Epithelial cell of proximal tubule (primary cell): Measurements from ENCODE around the gene PRKCH. TPM values are rescaled to one million over a fixed set of nuclear protein-coding genes. Genes with fewer than 3 reads are reported as not detected.

Experiments
- DNase-seq: peaks from one replicate; pipeline ENCODE4 v3.0.0-alpha.2; 2011; ENCODE audit warnings: low read depth
- H3K4me3 ChIP-seq: 2 replicates; pipeline ENCODE4 v1.5.1; 2011; ENCODE audit warnings: low read depth, mild to moderate bottlenecking, low read length
- total RNA-seq: library from RNA; depleted of rRNA; stranded (reverse); fragments of >200 nt; gene quantifications from 2 replicates; pipeline ENCODE4 v1.2.3, GENCODE V29; 2015
- TF ChIP-seq, protein P1 (sequence below): conservative IDR thresholded peaks from 2 replicates; pipeline ENCODE4 v1.5.1; 2012; ENCODE audit warnings: low read depth, mild to moderate bottlenecking, low read length

Gene PRKCH
- total RNA-seq, 1 donor from 2014 or later, result 7.6 TPM

DNA sequence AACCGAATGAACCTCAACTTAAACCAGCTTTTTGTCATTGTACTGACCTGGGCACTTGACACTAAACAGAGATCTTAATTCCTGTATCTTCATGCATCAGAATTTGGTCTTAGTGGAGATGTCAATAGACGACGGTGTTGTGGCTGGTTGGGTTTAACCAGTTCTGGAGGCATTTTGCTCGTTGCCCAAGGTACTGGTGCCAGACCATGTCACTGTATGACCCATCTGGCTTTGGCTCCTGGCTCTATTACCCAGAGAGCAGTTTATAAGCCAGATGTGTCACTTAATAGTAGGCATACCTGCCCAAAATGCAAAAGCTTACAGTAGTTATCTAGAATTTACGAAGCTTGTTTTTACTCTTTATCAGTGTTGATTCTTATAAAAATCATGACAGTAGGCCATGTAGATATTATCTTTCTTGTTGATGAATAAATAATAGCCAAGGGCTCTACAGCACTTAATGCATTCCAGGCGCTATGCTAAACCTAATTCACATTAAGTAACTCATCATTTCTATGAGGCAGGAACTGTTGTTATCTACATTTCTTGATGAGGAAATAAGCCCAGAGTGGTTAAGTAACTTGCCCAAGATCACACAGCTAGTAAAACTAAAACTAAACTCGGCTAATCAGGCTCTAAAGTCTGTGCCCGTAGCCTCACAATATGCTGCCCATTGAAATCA, 194.2 kb downstream of the PRKCH start:
- H3K4me3 ChIP-seq, result no peak overlapping the region
- DNase-seq, result no peak
- TF ChIP-seq, protein P1, sequence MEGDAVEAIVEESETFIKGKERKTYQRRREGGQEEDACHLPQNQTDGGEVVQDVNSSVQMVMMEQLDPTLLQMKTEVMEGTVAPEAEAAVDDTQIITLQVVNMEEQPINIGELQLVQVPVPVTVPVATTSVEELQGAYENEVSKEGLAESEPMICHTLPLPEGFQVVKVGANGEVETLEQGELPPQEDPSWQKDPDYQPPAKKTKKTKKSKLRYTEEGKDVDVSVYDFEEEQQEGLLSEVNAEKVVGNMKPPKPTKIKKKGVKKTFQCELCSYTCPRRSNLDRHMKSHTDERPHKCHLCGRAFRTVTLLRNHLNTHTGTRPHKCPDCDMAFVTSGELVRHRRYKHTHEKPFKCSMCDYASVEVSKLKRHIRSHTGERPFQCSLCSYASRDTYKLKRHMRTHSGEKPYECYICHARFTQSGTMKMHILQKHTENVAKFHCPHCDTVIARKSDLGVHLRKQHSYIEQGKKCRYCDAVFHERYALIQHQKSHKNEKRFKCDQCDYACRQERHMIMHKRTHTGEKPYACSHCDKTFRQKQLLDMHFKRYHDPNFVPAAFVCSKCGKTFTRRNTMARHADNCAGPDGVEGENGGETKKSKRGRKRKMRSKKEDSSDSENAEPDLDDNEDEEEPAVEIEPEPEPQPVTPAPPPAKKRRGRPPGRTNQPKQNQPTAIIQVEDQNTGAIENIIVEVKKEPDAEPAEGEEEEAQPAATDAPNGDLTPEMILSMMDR, result no peak

DNA sequence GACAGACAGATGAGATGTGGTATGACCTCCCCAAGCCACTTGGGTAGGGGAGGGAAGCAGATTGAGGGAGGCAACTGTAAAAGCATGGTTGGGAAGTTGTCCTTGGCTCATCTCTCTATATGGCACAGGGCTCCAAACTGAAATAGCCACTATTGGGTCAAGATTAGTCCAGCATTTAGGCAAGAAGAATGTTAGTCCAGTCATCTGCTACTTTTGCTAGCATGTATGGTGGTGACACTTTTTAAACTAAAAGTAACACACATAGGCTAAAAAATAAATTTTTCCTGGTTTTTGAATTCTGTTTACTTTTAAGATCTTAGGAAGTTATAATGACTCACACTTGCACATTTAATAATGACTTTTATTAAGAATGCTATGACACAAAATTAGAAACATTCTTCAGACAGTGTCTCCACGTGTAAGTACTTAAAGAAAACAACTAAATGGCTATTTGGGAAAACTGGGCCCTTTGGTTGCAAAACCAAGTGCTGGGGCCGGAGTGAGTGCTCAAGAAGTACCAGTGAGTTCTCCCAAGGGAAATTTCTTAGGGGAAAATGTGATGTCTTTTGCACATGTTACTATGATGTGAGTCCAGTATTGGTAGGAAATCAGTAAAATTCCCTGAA, 194.9 kb downstream of the PRKCH start:
- DNase-seq, result no peak
- TF ChIP-seq, protein P1, result no peak
- no peak overlapping the region for H3K4me3 ChIP-seq

DNA sequence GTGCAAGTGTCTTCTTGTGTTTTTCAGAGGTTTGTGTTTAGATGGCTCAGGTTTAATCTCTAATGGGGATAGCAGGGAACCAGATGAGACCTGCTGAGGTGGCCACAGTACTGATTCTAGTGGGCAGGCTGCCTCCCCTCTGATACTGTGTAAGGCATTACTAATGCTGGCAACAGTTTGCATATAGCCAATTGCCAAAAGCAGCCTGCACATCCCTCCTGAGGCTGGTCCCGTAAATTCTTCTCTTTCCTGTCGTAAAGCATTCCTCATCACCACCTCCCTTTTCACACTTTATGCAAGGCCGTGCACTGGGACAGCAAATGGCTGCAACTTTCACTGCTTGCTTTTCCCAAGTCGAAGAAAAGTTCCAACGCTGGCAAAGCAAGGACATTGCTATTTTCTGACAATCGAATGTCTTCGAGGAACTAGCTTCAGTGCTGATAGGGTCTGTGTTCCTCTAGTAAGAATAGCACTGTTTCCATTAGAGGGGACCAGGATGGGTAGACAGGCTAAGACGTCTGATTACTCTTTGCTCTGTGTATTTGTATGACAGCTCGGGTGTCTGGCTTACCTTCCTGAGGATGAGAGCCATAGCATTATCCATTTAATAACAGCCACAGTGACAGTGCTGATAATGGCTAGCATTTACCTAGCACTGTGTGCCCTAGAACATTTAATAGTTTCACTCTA, 195.7 kb downstream of the PRKCH start:
- H3K4me3 ChIP-seq, result no peak overlapping the region
- TF ChIP-seq, protein P1, result no peak
- DNase-seq, result no peak

DNA sequence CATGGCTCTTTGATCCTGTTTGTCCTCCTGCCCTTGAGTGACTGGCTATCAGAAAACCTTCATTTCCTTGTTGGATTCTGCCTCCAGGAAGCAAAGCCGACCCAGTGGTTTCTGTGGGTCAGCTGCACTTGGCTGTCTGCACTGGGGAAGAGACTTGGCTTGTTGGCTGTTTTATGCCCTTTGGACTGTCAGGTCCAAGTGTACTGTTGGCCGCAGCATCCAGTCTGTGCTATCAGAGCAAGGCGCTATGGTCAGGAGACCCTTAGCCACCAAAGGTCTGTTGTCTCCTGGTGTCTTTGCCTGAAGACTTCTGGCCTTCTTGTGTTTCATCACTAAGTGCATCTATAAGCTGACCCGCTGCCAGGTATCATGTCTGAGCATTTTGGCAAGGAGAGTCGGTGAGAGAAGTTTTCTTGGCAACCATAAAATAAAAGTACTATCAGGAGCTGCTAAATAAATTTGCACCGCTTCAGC, 196.6 kb downstream of the PRKCH start:
- TF ChIP-seq, protein P1, result no peak
- H3K4me3 ChIP-seq, result no peak overlapping the region
- DNase-seq, result no peak

DNA sequence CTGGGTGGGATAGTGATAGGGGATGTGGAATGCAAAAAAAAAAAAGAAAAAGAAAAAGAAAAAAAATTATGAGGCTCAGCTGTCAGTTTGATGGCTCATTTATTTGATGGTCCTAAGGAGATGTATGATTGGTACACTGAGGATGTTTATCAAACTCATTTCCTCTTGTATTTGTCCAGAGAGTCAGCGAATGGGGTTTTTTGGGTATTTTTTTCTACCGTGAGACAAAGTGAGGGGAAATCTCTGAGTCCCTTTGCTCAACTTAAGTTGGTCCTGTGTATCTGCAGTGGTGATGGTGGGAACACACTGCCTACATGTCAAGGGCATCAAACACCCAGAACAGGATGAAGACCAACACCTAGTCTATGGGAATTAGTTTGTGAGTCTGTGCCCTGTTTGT, 197.0 kb downstream of the PRKCH start:
- no peak for DNase-seq
- no peak overlapping the region for H3K4me3 ChIP-seq
- TF ChIP-seq, protein P1, result no peak

DNA sequence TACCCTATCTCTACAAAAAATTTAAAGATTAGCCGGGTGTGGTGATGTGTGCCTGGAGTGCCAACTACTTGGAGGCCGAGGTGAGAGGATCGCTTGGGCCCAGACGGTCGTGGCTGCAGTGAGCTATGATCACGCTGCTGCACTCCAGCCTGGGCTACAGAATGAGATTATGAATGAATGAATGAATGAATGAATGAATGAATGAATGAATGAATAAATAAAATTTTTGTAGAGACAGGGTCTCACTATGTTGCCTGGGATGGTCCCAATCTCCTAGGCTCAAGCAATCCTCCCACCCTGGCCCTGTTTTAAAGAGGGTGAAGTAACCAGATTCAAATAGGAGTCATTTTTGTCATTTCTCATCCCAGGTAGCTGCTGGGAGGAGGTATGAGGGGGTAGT, 197.7 kb downstream of the PRKCH start:
- TF ChIP-seq, protein P1, result no peak
- DNase-seq, result no peak
- no peak overlapping the region for H3K4me3 ChIP-seq
